Measurements from ENCODE around the gene KLHL34.

DNA sequence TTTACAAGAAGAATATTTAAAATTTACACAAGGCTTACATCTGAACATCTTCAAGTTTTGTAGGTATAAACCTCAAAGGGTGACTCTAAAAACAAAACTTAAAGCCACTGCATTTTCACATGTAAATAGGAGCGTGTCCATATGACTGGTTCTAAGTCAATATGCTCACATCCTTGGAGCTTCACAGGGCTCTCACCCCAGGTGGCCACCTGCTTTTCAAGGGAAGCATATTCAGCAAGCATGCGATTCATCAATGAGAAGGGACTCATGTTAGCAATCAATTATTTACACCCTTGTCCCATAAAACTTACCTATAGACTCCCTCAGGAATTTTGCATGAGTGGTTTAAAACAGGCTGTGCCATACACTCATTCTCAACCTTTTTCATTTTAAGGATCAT is 17.8 kb upstream of the KLHL34 start:
- TF ChIP-seq, protein P1, sequence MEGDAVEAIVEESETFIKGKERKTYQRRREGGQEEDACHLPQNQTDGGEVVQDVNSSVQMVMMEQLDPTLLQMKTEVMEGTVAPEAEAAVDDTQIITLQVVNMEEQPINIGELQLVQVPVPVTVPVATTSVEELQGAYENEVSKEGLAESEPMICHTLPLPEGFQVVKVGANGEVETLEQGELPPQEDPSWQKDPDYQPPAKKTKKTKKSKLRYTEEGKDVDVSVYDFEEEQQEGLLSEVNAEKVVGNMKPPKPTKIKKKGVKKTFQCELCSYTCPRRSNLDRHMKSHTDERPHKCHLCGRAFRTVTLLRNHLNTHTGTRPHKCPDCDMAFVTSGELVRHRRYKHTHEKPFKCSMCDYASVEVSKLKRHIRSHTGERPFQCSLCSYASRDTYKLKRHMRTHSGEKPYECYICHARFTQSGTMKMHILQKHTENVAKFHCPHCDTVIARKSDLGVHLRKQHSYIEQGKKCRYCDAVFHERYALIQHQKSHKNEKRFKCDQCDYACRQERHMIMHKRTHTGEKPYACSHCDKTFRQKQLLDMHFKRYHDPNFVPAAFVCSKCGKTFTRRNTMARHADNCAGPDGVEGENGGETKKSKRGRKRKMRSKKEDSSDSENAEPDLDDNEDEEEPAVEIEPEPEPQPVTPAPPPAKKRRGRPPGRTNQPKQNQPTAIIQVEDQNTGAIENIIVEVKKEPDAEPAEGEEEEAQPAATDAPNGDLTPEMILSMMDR (IDR thresholded peaks at IDR 0.05), result no peak
- TF ChIP-seq EP300 (IDR thresholded peaks at IDR 0.05; ENCODE audit: low read depth) (no peak), POLR2A (IDR thresholded peaks at IDR 0.05) (no peak), POLR2AphosphoS5 (IDR thresholded peaks at IDR 0.05) (no peak)
